ENCODE data around the gene WDR6. TPM values are rescaled to one million over a fixed set of nuclear protein-coding genes. Genes with fewer than 3 reads are reported as not detected.
A peak's percentile ranks its signal among the peaks of the same experiment; 100 is the strongest.

Gene WDR6
- polyA plus RNA-seq, 1 donor from 2014 or later, result 315 TPM

- H2AFZ ChIP-seq (ENCODE audit: low read depth, low read length), result peak overlapping the region; percentile 69
- peaks cover 9% of the 10 kb centered on the region for H4K20me1 ChIP-seq (ENCODE audit: insufficient read depth)
- peaks cover 26% of the 10 kb centered on the region for H3K79me2 ChIP-seq (replicated peaks; ENCODE audit: insufficient read depth, low read length)
Observed at GRCh38 chr3:49017229-49017970, 10.2 kb downstream of the WDR6 start.

DNA sequence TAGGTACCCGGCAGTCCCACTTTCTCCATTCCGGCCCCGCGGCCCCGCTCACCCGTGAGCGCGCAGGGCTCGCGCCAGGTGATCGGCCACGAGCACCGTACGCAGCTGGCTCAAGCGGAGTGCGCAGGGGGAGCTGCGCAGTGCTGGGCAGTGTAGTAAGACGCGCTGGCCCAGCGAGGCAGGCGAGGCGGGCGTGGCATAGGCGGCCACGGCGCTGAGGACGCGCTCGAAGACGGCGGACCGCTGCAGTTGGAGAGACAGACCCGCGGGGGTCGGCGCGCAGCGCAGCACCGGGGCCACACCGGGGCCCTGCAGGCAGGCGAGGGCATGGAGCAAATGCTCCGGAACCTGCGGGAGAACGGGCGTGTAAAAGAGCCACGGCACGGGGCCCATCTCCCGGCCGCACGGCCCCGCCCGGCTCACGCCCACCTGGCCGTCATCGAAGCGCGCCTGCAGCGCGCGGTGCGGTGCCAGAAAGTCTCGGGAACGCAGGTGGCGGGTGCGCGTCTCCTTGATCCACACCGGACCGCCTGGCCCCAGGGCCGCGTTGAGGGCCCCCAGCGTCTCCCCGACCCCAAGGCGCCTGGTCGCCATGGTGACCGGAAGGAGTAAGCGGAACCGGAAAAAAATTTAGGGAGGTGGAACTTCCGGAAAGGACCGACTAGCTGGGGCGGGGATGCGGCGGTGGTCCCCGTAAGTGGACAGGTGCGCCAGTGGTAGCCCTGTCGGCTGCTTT is 10.9 kb downstream of the WDR6 start, which contains the start of gene DALRD3:
Gene DALRD3, minus strand, starts transcription at position 610 of the 736 bp plus-strand sequence. Its CDS starts 16 bp downstream, at position 594.
- no peaks in the 10 kb centered on the region for H3K27me3 ChIP-seq (ENCODE audit: insufficient read depth, low read depth, low read length)
- TF ChIP-seq, protein P1, sequence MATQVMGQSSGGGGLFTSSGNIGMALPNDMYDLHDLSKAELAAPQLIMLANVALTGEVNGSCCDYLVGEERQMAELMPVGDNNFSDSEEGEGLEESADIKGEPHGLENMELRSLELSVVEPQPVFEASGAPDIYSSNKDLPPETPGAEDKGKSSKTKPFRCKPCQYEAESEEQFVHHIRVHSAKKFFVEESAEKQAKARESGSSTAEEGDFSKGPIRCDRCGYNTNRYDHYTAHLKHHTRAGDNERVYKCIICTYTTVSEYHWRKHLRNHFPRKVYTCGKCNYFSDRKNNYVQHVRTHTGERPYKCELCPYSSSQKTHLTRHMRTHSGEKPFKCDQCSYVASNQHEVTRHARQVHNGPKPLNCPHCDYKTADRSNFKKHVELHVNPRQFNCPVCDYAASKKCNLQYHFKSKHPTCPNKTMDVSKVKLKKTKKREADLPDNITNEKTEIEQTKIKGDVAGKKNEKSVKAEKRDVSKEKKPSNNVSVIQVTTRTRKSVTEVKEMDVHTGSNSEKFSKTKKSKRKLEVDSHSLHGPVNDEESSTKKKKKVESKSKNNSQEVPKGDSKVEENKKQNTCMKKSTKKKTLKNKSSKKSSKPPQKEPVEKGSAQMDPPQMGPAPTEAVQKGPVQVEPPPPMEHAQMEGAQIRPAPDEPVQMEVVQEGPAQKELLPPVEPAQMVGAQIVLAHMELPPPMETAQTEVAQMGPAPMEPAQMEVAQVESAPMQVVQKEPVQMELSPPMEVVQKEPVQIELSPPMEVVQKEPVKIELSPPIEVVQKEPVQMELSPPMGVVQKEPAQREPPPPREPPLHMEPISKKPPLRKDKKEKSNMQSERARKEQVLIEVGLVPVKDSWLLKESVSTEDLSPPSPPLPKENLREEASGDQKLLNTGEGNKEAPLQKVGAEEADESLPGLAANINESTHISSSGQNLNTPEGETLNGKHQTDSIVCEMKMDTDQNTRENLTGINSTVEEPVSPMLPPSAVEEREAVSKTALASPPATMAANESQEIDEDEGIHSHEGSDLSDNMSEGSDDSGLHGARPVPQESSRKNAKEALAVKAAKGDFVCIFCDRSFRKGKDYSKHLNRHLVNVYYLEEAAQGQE (IDR thresholded peaks at IDR 0.05; ENCODE audit: borderline replicate concordance), result no peak
- TF ChIP-seq MXI1 (conservative IDR thresholded peaks at IDR 0.05; ENCODE audit: poor library complexity, severe bottlenecking) (peak; percentile 93), SMC3 (conservative IDR thresholded peaks at IDR 0.05; ENCODE audit: poor library complexity) (peak; percentile 17), EP300 (conservative IDR thresholded peaks at IDR 0.05; ENCODE audit: poor library complexity, severe bottlenecking) (peak; percentile 38)
- H3K36me3 ChIP-seq (ENCODE audit: insufficient read depth, low read length), result no peaks in the 10 kb centered on the region
- H3F3A ChIP-seq (ENCODE audit: insufficient read depth, low read length, poor library complexity, severe bottlenecking), result no peaks in the 10 kb centered on the region
- peak within 1 kb of the TSS; percentile 98 for H3K4me3 ChIP-seq (ENCODE audit: low read length)
- peak within 1 kb of the TSS; percentile 80 for H3K9ac ChIP-seq (ENCODE audit: low read length)
- peak within 1 kb of the TSS; percentile 75 for H3K4me2 ChIP-seq (ENCODE audit: low read length)
- H3K27ac ChIP-seq (ENCODE audit: low read length), result peak within 1 kb of the TSS; percentile 58
- H2AFZ ChIP-seq (ENCODE audit: low read depth, low read length), result peak within 1 kb of the TSS; percentile 69
- peaks cover 9% of the 10 kb centered on the region for H4K20me1 ChIP-seq (ENCODE audit: insufficient read depth)
- H3K9me2 ChIP-seq (ENCODE audit: insufficient read depth, low read length), result no peaks in the 10 kb centered on the region
- H3K79me2 ChIP-seq (replicated peaks; ENCODE audit: insufficient read depth, low read length), result peaks cover 25% of the 10 kb centered on the region
- no peaks in the 10 kb centered on the region for H3K9me3 ChIP-seq (ENCODE audit: low read length)

More at GRCh38 chr3:49017229-49017970, 10.2 kb downstream of the WDR6 start:
- Histone ChIP-seq H3K27me3 (ENCODE audit: insufficient read depth, low read depth, low read length) (no peaks in the 10 kb centered on the region), H3K27ac (ENCODE audit: low read length) (peak overlapping the region; percentile 58), H3K9me2 (ENCODE audit: insufficient read depth, low read length) (no peaks in the 10 kb centered on the region), H3F3A (ENCODE audit: insufficient read depth, low read length, poor library complexity, severe bottlenecking) (no peaks in the 10 kb centered on the region), H3K4me2 (ENCODE audit: low read length) (peak overlapping the region; percentile 68), H3K36me3 (ENCODE audit: insufficient read depth, low read length) (no peaks in the 10 kb centered on the region), H3K9ac (ENCODE audit: low read length) (peak overlapping the region; percentile 80), H3K9me3 (ENCODE audit: low read length) (no peaks in the 10 kb centered on the region), H3K4me3 (ENCODE audit: low read length) (peak overlapping the region; percentile 98)
- TF ChIP-seq RAD21 (conservative IDR thresholded peaks at IDR 0.05) (no peak), EP300 (conservative IDR thresholded peaks at IDR 0.05; ENCODE audit: poor library complexity, severe bottlenecking) (no peak), EZH2 (IDR thresholded peaks at IDR 0.05; ENCODE audit: borderline replicate concordance, insufficient read depth, low read length, poor library complexity, severe bottlenecking) (no peak), POLR2AphosphoS5 (IDR thresholded peaks at IDR 0.05) (no peak), MXI1 (conservative IDR thresholded peaks at IDR 0.05; ENCODE audit: poor library complexity, severe bottlenecking) (no peak), TAF1 (IDR thresholded peaks at IDR 0.05; ENCODE audit: low read depth) (no peak), SMC3 (conservative IDR thresholded peaks at IDR 0.05; ENCODE audit: poor library complexity) (no peak)
- TF ChIP-seq, protein P2, sequence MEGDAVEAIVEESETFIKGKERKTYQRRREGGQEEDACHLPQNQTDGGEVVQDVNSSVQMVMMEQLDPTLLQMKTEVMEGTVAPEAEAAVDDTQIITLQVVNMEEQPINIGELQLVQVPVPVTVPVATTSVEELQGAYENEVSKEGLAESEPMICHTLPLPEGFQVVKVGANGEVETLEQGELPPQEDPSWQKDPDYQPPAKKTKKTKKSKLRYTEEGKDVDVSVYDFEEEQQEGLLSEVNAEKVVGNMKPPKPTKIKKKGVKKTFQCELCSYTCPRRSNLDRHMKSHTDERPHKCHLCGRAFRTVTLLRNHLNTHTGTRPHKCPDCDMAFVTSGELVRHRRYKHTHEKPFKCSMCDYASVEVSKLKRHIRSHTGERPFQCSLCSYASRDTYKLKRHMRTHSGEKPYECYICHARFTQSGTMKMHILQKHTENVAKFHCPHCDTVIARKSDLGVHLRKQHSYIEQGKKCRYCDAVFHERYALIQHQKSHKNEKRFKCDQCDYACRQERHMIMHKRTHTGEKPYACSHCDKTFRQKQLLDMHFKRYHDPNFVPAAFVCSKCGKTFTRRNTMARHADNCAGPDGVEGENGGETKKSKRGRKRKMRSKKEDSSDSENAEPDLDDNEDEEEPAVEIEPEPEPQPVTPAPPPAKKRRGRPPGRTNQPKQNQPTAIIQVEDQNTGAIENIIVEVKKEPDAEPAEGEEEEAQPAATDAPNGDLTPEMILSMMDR (IDR thresholded peaks at IDR 0.05; ENCODE audit: poor library complexity, severe bottlenecking), result no peak
- TF ChIP-seq, protein P1 (IDR thresholded peaks at IDR 0.05; ENCODE audit: borderline replicate concordance), result no peak

Measured in neural cell (in vitro differentiated cells).